ENCODE results near the gene RNF213. TPM values are rescaled to one million over a fixed set of nuclear protein-coding genes. Genes with fewer than 3 reads are reported as not detected.

The RNF213 gene
- total and polyA plus RNA-seq, 4 donors = 45.1 to 78.3 (median 59.3) TPM

- Histone ChIP-seq H3K4me1 (ENCODE audit: control insufficient read depth, insufficient read depth, low read length) (no peaks in the 10 kb centered on the region), H3K36me3 (ENCODE audit: control insufficient read depth, insufficient read depth, low read length) (peaks cover 30% of the 10 kb centered on the region), H3K27ac (ENCODE audit: low read depth, low read length) (no peak overlapping the region), H3K4me3 (ENCODE audit: low read depth, low read length) (no peak overlapping the region), H3K27me3 (ENCODE audit: control insufficient read depth, insufficient read depth, low read length) (no peaks in the 10 kb centered on the region), H3K9me3 (ENCODE audit: control insufficient read depth, insufficient read depth, low read length) (no peaks in the 10 kb centered on the region)
- no peak for DNase-seq (ENCODE audit: low read depth in 4 of 6, low spot score in 6 of 6)
- 100% methylated on average over 10 of the region's 10 CpGs for WGBS (ENCODE audit: insufficient coverage)
Measured at GRCh38 chr17:80331820-80332219, 71.2 kb downstream of the RNF213 start.

GRCh38 chr17:80337195-80337895 lies 76.7 kb downstream of the RNF213 start:
- Histone ChIP-seq H3K27me3 (ENCODE audit: control insufficient read depth, insufficient read depth, low read length) (no peaks in the 10 kb centered on the region), H3K36me3 (ENCODE audit: control insufficient read depth, insufficient read depth, low read length) (peaks cover 50% of the 10 kb centered on the region), H3K4me1 (ENCODE audit: control insufficient read depth, insufficient read depth, low read length) (no peaks in the 10 kb centered on the region), H3K4me3 (ENCODE audit: low read depth, low read length) (no peak overlapping the region), H3K9me3 (ENCODE audit: control insufficient read depth, insufficient read depth, low read length) (no peaks in the 10 kb centered on the region), H3K27ac (ENCODE audit: low read depth, low read length) (no peak overlapping the region)
- 90% methylated on average over 24 of the region's 27 CpGs for WGBS (ENCODE audit: insufficient coverage)
- no peak for DNase-seq (ENCODE audit: low read depth in 4 of 6, low spot score in 6 of 6)

GRCh38 chr17:80339118-80339517 lies 78.5 kb downstream of the RNF213 start:
- Histone ChIP-seq H3K9me3 (ENCODE audit: control insufficient read depth, insufficient read depth, low read length) (no peaks in the 10 kb centered on the region), H3K27ac (ENCODE audit: low read depth, low read length) (no peak overlapping the region), H3K36me3 (ENCODE audit: control insufficient read depth, insufficient read depth, low read length) (peaks cover 58% of the 10 kb centered on the region), H3K4me1 (ENCODE audit: control insufficient read depth, insufficient read depth, low read length) (no peaks in the 10 kb centered on the region), H3K27me3 (ENCODE audit: control insufficient read depth, insufficient read depth, low read length) (no peaks in the 10 kb centered on the region), H3K4me3 (ENCODE audit: low read depth, low read length) (no peak overlapping the region)
- 96% methylated on average over 8 of the region's 8 CpGs for WGBS (ENCODE audit: insufficient coverage)
- DNase-seq (ENCODE audit: low read depth in 4 of 6, low spot score in 6 of 6) = no peak

GRCh38 chr17:80339731-80340456 lies 79.2 kb downstream of the RNF213 start:
- Histone ChIP-seq H3K4me3 (ENCODE audit: low read depth, low read length) (no peak overlapping the region), H3K4me1 (ENCODE audit: control insufficient read depth, insufficient read depth, low read length) (no peaks in the 10 kb centered on the region), H3K36me3 (ENCODE audit: control insufficient read depth, insufficient read depth, low read length) (peaks cover 58% of the 10 kb centered on the region), H3K9me3 (ENCODE audit: control insufficient read depth, insufficient read depth, low read length) (no peaks in the 10 kb centered on the region), H3K27ac (ENCODE audit: low read depth, low read length) (no peak overlapping the region), H3K27me3 (ENCODE audit: control insufficient read depth, insufficient read depth, low read length) (no peaks in the 10 kb centered on the region)
- no peak for DNase-seq (ENCODE audit: low read depth in 4 of 6, low spot score in 6 of 6)
- 94% methylated on average over 35 of the region's 36 CpGs for WGBS (ENCODE audit: insufficient coverage)

GRCh38 chr17:80345321-80345720 lies 84.7 kb downstream of the RNF213 start:
- Histone ChIP-seq H3K36me3 (ENCODE audit: control insufficient read depth, insufficient read depth, low read length) (peaks cover 75% of the 10 kb centered on the region), H3K27ac (ENCODE audit: low read depth, low read length) (no peak overlapping the region), H3K4me1 (ENCODE audit: control insufficient read depth, insufficient read depth, low read length) (no peaks in the 10 kb centered on the region), H3K27me3 (ENCODE audit: control insufficient read depth, insufficient read depth, low read length) (no peaks in the 10 kb centered on the region), H3K9me3 (ENCODE audit: control insufficient read depth, insufficient read depth, low read length) (no peaks in the 10 kb centered on the region), H3K4me3 (ENCODE audit: low read depth, low read length) (no peak overlapping the region)
- WGBS (ENCODE audit: insufficient coverage) = 98% methylated on average over 15 of the region's 15 CpGs
- DNase-seq (ENCODE audit: low read depth in 4 of 6, low spot score in 6 of 6) = no peak

- WGBS (ENCODE audit: insufficient coverage) = 97% methylated on average over 27 of the region's 27 CpGs
- no peaks in the 10 kb centered on the region for H3K27me3 ChIP-seq (ENCODE audit: control insufficient read depth, insufficient read depth, low read length)
Measured at GRCh38 chr17:80345841-80346497, 85.3 kb downstream of the RNF213 start.

GRCh38 chr17:80346498-80347275 lies 86.0 kb downstream of the RNF213 start:
- H3K27ac ChIP-seq (ENCODE audit: low read depth, low read length) = no peak overlapping the region
- no peak overlapping the region for H3K4me3 ChIP-seq (ENCODE audit: low read depth, low read length)
- no peaks in the 10 kb centered on the region for H3K9me3 ChIP-seq (ENCODE audit: control insufficient read depth, insufficient read depth, low read length)
- no peaks in the 10 kb centered on the region for H3K4me1 ChIP-seq (ENCODE audit: control insufficient read depth, insufficient read depth, low read length)
- peaks cover 78% of the 10 kb centered on the region for H3K36me3 ChIP-seq (ENCODE audit: control insufficient read depth, insufficient read depth, low read length)
- no peak for DNase-seq (ENCODE audit: low read depth in 4 of 6, low spot score in 6 of 6)
- 97% methylated on average over 37 of the region's 38 CpGs for WGBS (ENCODE audit: insufficient coverage)
- H3K27me3 ChIP-seq (ENCODE audit: control insufficient read depth, insufficient read depth, low read length) = no peaks in the 10 kb centered on the region

More at GRCh38 chr17:80345841-80346497, 85.3 kb downstream of the RNF213 start:
- Histone ChIP-seq H3K4me1 (ENCODE audit: control insufficient read depth, insufficient read depth, low read length) (no peaks in the 10 kb centered on the region), H3K36me3 (ENCODE audit: control insufficient read depth, insufficient read depth, low read length) (peaks cover 76% of the 10 kb centered on the region), H3K9me3 (ENCODE audit: control insufficient read depth, insufficient read depth, low read length) (no peaks in the 10 kb centered on the region), H3K27ac (ENCODE audit: low read depth, low read length) (no peak overlapping the region), H3K4me3 (ENCODE audit: low read depth, low read length) (no peak overlapping the region)
- DNase-seq (ENCODE audit: low read depth in 4 of 6, low spot score in 6 of 6) = no peak

GRCh38 chr17:80347536-80347935 lies 86.9 kb downstream of the RNF213 start:
- Histone ChIP-seq H3K4me3 (ENCODE audit: low read depth, low read length) (no peak overlapping the region), H3K4me1 (ENCODE audit: control insufficient read depth, insufficient read depth, low read length) (no peaks in the 10 kb centered on the region), H3K36me3 (ENCODE audit: control insufficient read depth, insufficient read depth, low read length) (peaks cover 82% of the 10 kb centered on the region), H3K27ac (ENCODE audit: low read depth, low read length) (no peak overlapping the region), H3K9me3 (ENCODE audit: control insufficient read depth, insufficient read depth, low read length) (no peaks in the 10 kb centered on the region), H3K27me3 (ENCODE audit: control insufficient read depth, insufficient read depth, low read length) (no peaks in the 10 kb centered on the region)
- WGBS (ENCODE audit: insufficient coverage) = 95% methylated on average over 19 of the region's 19 CpGs
- no peak for DNase-seq (ENCODE audit: low read depth in 4 of 6, low spot score in 6 of 6)

GRCh38 chr17:80347948-80348351 lies 87.3 kb downstream of the RNF213 start:
- 97% methylated on average over 23 of the region's 24 CpGs for WGBS (ENCODE audit: insufficient coverage)
- Histone ChIP-seq H3K9me3 (ENCODE audit: control insufficient read depth, insufficient read depth, low read length) (no peaks in the 10 kb centered on the region), H3K27me3 (ENCODE audit: control insufficient read depth, insufficient read depth, low read length) (no peaks in the 10 kb centered on the region), H3K4me3 (ENCODE audit: low read depth, low read length) (no peak overlapping the region), H3K27ac (ENCODE audit: low read depth, low read length) (no peak overlapping the region), H3K36me3 (ENCODE audit: control insufficient read depth, insufficient read depth, low read length) (peaks cover 83% of the 10 kb centered on the region), H3K4me1 (ENCODE audit: control insufficient read depth, insufficient read depth, low read length) (no peaks in the 10 kb centered on the region)
- DNase-seq (ENCODE audit: low read depth in 4 of 6, low spot score in 6 of 6) = no peak

Measured in spinal cord (tissue), 10 donors.